Pons (tissue), 1 donor: ENCODE results near the gene CLASP1.
A peak's percentile ranks its signal among the peaks of the same experiment; 100 is the strongest.
"Not testable (repeated sequence)": the region's sequence is repeated elsewhere in the genome, so short reads cannot be mapped to it uniquely, and the experiment has no call there.

ENCODE experiments used
- DNase-seq: peaks from one replicate; pipeline ENCODE4 v3.0.0-alpha.2; 2016; ENCODE audit warnings: low spot score

The CLASP1 gene

DNA sequence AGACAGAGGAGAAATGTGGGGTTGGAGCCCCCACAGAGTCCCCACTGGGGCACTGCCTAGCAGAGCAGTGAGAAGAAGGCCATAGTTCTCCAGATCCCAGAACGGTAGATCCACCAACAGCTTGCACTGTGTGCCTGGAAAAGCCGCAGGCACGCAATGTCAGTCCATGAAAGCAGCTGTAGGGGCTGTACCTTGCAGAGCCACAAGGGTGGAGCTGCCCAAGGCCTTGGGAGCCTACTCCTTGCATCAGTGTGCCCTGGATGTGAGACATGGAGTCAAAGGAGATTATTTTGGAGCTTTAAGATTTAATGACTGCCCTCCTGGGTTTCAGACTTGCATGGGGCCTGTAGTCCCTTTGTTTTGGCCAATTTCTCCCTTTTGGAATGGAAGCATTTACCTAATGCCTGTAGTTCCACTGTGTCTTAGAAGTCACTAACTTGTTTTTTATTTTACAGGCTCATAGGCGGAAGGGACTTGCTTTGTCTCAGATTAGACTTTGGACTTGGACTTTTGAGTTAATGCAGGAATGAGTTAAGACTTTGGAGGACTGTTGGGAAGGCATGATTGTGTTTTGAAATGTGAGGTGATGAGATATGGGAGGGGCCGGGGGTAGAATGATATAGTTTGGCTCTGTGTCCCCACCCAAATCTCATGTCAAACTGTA lies 274.7 kb downstream of the CLASP1 start:
- DNase-seq, result not testable (repeated sequence)

DNA sequence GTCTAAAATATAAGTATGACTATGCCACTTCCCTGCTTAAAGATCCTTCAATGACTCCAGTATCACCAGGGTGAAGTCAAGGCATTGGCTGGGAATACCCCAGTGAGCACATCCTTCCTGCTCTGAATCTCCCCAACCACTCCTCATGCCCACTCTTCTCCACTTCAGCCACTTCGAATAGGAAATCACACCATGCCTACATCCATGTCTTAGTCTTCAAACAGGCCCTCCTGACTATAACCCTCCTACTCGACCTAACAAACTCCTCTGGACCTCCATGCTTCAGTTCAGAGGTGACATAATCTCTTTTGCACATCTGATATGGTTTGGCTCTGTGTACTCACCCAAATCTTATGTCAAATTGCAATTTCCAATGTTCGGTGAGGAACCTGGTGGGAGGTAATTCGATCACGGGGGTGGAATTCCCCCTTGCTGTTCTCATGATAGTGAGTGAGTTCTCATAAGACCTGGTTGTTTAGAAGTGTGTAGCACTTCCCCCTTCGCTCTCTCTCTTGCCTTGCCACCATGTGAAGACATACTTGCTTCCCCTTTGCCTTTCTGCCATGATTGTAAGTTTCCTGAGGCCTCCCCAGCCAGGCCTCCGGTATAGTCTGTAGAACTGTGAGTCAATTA lies 276.4 kb downstream of the CLASP1 start:
- no peak for DNase-seq

DNA sequence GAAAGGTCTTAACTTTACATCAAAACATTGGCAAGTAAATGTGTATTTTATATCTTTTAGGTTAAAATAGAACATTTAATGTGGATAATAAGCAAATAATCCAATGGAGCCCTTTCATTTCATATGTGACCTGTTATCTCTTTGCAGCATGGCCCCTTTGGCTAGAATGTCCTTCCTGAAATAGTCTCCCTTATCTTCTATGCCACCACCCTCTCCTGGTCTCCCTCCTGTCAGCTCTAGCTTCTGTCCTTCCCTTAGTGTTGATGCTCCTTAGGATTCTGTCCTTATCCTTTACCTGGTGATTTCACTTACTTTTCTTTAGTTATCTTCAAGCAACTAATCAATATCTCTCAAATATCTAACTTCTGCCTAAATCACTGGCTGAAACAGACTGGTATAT lies 277.2 kb downstream of the CLASP1 start:
- DNase-seq, result no peak

DNA sequence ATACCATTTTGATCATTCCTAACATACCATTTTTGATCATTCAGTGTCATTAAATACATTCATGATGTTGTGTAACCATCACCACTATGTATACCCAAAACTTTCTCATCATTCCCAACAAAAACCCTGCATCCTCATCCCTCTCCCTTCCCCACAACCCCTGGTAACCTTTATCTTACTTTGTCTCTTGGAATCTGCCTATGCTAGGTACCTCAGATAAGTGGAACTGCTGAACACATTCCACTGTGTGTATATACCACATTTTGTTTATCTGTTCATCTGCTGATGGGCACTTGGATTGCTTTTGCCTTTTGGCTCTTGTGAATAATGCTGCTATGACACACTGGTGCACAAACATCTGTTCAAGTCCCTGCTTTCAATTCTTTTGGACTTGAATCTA lies 280.4 kb downstream of the CLASP1 start:
- DNase-seq, result no peak

DNA sequence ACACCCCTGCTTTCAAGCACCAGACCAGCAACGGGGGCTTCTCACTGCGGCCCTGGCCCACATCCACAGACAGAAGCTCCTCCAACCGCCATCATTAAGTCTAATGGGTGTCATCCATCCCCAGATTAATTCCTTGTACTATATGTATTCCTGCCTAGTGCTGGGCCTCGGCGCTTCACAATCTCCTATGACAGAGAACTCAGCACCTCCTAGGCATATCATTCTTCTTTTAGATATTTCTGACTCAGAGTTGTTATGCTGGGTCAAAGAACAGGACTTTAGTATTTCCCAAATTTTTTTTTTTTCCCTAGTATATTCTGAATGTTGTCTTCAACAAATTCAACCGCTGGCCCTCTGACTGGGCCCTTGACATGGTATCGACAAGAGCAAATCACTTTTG lies 281.1 kb downstream of the CLASP1 start:
- DNase-seq, result no peak

DNA sequence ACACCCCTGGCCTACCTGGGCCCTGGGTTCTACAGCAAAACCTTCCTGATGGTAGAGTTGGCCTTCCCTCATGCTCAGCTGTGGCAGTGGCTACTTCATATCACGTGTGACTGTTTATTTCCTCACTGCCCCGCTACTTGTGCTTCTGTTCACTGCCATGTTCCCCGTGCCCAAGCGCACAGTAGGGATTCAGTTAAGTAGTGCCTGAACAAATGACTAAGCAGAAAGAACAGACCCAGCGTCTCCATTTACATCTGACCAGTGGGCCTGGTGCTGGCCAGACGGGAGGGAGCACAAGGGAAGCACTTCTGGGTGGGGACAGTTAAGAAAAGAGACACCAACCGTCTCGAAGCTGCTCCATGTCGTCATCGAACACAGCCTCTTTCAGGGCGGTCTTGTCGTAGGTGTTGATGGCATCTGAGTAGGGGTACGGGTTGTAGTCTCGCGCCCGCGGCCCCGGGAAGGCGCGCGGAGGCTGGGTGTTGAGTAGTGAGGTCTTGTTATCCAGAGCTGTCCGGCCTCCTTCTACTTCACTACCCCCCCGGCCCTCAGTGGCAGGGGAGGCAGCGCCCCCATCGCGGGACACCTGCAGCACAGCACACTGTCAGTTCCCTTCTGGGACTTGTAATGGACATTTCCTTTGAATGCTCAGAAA lies 281.9 kb downstream of the CLASP1 start:
- no peak for DNase-seq

DNA sequence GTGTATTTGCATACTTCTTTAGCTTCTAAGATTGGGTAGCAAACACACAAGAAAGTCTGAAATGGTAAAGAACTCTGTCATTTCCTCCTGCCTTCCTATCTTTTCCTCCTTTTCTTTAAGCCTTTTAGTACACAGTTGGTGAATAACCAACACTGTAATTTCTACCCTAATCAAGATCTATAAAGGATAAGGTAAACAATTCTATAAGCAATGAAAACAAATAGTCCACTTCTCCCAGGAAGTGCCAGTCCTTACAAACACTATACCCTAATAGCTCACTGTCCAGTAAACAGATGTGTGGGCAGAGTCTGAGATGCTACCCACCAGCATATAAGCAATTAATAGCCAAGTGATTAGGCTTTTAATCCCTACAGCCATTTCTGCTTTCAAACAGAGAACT lies 283.2 kb downstream of the CLASP1 start:
- DNase-seq, result no peak

DNA sequence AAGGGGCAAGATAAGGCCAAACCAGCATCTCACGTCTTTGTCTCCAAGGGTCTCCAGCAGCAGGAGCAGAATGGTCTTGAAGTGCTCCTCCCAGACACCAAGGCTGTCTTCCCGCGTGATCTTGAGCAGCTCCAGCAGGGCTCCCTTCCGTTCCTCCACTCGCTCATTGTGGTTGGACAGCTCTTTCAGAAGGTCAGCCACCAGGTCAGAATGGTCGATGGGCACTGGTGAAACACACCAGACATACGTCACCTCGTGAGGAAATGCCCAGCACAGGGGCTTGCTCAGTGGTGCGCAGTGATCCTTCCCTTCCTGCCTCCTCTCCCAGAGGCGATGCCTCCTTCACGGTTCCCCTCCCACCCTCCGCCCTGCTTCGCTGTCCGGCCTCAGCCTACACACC lies 284.2 kb downstream of the CLASP1 start:
- DNase-seq, result no peak

DNA sequence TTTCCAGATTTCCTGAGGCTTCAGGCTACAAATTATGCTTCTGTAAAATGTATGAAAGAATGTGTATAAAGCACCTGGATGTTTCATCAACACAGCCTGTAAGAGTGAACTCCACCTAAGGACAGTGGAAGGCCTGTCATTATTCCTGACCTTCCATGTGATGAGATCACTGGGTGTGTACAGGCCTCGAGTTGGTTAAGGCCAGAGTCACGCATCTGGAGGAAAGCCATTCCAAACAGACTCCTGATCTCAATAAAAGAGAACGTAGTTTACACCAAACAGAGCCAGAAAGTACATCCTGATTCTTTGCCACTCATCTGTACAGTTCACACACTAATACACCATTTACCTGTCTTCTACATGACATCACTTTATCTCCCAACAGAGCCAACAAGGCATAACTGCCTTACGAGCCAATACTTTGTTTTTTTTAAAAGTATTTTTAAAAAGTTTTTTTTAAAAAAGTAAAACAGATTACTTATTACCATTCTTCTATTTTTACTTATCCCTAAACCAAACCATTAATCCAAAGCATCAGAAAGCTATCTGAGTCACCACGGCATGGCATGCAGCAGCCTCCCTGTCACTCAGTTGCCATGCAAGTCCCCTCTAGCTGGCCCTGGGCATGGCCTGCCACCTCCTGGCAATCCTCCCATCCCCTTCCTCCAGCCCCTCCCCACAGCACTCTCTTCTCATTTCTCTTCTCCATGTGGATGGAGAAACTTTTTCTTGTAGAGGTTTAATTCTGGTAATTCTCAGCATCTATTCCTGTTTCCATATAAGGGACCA lies 285.4 kb downstream of the CLASP1 start:
- DNase-seq, result no peak

DNA sequence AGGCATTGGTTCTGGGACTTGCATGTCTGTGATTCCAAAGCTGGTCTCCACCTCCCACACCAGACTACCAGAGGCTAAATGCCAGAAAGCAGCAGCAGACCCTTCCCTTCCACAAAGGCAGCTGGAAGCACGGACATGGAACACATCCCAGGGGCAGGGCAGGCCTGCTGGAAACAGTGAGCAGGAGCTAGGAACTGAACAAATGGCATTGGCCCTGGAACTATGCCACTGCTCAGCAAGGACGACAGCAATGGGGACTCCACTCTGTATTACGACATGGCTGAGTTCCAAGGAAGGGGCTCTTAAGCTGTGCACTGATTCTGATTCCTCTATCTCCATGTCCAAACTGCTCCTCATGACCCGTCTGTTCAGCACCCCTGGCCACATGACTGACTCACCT lies 286.5 kb downstream of the CLASP1 start:
- DNase-seq, result no peak

DNA sequence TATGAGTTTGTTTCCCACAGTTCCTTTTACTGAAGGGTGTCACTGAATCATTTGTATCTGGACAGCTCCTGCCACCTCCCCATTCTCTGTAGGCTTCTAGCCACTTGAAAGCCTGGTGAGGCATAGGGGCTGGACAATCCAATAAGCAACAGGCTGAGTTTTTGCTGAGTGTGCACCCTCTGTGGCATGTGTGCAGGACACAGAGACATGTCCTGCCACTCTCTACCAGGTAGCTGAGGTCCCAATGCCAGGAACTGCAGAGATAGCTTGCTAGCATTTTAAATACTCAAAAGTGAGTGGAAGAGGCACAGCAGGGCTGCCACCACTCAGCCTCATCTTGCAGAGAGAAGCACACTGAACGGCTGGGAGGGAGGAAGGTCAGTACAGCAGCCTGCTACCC lies 287.0 kb downstream of the CLASP1 start:
- DNase-seq, result no peak

DNA sequence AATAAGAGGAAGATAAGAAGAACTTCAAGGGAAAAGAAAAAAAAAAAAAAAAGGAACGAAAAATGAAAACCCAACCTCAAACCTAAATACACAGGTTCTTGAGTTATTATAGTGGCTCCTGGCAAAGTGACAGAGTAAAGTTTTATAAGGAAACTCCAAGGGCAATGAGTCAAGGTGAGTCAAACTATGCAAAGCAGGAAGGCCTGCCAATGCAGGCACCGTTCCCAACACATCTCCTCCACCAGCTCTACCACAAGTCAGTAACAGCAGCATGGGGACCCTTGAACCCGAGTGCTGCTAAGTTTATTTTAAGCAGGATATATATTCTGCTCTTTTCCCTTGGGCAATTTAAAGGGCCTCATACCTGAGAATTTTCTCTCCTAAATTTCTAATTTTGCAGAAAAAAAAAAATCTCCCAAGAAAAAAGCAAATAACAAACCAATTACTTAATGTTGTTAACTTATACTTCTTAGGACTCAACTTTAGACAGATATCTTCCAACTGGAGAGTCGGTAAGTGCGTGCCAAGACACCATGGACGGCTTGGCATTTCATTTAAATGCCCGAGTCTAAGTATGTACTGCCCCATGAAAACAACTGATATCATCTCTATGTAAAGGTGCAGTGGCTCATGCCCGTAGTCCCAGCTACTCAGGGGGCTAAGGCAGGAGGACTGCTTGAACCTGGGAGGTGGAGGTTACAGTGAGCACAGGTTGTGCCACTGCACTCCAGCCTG lies 288.5 kb downstream of the CLASP1 start:
- DNase-seq, result no peak

DNA sequence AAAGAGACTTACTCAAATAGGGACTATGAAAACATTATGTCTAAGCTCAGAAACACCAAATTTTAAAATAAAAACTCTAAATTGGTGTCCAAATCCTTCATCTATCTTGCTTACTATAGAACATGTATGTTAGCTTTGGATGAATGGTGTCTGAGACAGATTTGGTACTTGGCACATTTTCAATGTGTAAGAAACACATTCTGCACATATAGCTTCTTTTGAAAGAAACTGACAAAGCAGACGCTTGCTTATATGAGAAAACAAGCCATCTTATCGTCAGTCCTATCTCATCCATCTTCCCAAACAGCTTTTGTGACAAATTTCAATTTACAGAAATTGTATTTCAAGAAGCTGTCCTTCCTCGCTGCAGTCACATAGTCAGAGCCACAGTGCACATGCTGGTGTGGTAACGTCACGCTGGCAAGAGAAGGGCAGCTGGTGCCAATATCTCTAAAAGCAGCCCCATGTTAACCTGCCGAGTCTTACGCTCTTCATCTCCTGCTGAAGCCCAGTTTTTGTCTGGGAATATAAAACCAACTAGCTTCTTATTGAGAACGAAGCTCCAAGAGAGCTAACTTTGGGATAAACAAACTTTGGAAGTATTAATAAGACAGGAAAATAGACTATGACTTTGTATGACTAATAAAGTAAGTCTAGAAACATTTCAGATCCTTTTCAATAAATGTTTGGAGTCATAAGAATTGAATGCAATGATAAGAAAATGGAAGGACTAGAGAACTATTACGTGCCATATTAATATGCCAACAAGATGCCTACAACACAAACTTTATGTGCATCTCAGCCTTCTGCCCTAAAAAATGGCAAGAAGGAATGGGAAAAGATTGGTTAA lies 289.3 kb downstream of the CLASP1 start:
- DNase-seq, result no peak

DNA sequence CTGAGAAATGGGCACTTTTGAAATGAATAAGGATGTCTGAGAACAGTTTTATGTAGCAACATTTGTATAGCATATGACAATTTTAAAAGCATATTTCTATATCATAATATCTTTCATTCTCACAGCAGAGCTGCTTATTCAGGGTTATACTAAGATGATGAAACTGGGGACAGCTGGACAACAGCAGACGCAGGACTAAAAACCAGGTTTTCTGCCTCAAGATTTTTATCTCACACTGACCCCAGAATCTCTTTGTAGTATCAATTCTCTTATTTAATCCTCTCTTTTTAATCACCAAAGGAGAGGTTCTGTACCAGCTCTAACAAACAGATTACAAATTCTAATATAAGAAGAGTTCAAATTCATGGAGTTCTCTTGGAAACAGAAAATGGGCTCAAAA lies 290.1 kb downstream of the CLASP1 start:
- no peak for DNase-seq

DNA sequence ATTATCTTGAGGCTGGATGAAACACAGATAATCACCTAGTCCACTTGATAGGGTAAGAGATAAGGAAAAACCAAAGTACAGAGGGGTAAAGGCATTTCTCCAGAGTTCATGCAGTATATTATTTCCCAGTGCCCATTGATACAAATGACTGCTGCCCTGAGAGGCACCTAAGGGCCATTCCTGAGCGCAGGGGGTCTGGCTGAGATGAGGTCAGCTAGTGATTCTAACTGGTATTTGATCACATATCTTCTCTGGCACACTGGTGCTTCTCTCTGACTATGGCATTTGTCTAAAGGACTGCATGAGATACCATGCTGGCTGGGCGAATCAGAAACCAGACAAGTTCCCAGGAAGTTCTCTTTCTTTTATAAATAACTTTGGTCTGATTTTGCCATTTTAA lies 291.0 kb downstream of the CLASP1 start:
- no peak for DNase-seq

DNA sequence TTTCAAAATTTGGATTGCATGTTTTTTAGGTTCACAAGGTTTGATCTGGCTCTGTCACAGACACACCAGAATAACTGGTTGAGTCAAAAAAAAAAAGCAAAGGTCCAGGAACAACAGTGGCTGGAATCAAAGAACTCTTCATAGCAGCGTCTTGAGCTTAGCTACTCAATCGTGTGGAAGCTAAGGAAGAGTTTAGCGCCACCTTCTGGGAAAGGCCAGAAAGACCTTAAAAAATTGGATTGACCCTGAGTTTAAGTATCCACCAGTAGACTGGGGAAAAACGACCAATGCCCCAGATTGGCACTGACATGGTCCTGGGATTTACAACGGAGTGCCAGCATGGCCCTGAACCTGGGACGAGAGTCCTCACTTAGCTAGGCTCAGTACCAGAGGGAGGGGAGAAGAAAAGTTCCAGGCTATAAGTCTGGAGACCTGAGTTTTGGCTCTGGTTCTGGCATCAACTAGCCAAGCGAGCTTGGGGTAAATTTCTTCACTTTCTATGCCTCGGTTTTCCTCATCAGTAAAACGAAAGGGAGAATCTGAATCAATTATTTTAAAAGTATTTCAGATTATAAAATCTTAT lies 293.1 kb downstream of the CLASP1 start:
- DNase-seq, result peak; percentile 85

DNA sequence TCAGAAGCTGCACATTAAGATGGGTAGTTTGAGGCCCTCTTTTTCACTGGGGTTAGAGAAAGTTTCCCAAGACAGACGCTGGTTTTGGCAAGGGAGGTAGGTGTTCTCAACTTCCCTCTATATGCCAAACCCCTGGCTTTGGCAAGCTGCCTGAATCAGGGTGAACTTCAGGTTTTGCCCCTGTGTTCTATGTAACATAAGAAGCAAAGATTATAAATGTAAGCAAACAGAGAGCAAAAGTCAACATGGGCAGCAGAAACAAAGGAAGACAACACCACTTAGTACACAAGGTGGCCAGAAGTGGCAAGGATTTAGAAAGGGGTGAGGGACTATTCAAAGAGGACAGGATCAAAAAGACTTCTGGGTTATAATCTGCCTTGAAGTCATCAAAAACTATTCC lies 293.8 kb downstream of the CLASP1 start:
- DNase-seq, result no peak

DNA sequence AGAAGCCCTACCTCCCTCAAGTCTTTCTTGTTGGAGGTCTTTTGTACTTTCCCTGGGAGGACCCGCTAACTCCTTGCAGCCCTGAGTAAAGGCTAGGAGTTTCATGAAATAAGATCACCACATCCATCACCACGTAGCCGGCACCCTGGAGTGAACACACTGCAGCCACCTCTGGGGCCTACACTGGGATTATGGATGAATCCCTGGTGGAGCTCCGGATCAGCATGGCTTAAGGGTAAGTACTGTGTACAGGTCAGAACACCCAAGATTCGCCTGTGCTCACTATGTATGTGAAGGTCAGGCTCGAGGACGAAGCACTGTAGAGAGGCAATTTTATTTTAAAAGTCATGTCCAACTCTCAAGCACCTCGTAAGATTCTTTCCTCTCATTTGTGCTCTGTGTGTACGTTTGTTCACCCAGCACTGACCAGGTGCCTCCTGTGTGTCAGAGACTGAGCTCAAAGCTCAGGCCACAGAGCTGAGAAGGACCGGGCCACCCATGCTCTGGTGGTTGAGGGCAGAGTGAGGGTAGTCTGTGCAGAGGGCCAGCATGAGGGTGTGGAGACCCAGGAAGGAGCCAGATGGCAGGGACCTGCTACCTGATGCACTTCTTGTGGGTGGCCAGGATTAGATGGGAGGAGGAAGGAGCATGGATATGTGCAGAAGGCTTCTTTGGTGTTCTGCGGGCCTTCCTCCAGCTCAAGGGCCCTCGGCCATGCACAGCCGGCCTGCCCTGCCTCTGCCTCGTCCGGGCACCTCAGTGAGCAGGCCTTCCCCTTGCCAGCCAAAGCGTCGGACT lies 297.5 kb downstream of the CLASP1 start:
- DNase-seq, result no peak

DNA sequence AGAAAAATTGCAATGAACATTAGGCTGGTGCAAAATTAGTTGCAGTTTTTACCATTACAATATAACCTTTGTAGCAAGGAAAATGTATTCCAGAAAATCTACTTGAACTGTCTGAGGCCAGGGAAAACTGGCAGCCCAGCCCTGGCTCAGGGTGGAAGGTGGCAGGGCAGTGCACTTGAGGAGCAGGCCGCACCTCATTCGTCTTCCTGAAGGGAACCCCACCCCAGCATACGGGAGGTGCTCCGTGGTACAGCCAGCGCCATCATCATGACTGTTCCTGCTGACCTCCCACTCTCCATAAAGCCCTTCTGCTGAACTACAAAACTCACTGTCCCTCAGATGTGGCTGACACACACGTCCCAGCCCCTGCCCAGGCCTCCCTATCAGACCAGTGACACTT lies 298.4 kb downstream of the CLASP1 start:
- DNase-seq, result no peak

DNA sequence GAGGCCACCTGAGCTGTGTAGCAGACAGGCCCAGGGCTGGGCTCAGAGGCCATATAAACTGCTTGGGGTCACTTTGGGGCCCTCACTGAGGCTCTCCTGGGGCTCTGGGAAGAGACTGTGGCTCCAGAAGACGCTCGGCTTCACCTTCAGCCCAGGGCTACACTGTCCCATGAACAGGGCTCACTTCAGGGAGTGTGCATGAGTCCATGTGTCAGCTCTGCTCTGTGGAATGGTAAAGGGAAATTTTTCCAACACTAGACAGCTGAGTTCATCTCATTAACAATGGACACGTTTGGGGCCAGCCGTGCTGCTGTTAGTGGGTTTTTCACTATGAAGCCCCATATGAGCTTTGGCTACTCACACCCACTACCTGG lies 298.9 kb downstream of the CLASP1 start:
- no peak for DNase-seq
